ENCODE data around the gene STXBP1. TPM values are rescaled to one million over a fixed set of nuclear protein-coding genes. Genes with fewer than 3 reads are reported as not detected.

Gene STXBP1
- total and polyA plus RNA-seq, 2 of the 4 experiments (the other 2 are of a cell fraction), result 15.8 to 22.6 TPM

DNA sequence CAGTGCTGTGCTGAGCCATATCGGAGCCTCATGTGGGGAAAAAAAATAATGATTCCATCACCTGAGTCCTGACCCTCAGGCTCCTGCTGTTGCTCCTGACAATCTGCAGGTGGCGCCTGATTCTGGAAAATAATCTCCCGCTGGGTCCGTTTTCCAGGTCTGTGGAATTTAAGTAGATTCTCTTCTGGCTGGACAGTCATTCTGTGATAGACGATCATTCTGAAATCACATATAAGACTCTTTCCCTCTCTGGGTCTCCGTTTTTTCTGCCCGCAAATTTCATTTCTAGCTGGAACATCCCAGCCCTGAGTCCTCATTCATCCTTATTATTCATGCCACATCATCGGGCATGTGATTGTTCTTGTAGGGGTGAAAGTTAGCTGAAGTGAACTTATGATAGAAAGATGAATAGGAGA lies 22.1 kb upstream of the STXBP1 start:
- Histone ChIP-seq H3K79me1 (ENCODE audit: low read depth in 1 of 2, low read length in 2 of 2) (peaks cover 21% of the 10 kb centered on the region in 2 experiments), H3K4me2 (ENCODE audit: low read depth, low read length) (no peak overlapping the region), H4K5ac (ENCODE audit: low read depth, low read length) (no peak overlapping the region), H3K9me1 (ENCODE audit: insufficient read depth, low read length) (peaks cover 5% of the 10 kb centered on the region), H4K8ac (ENCODE audit: low read depth in 2 of 2, low read length in 2 of 2) (no peak overlapping the region), H3K14ac (replicated peaks; ENCODE audit: low read depth, low read length) (no peak overlapping the region), H3K18ac (ENCODE audit: low read depth, low read length) (no peak overlapping the region), H3K56ac (ENCODE audit: extremely low read depth, insufficient read depth, low read length) (no peak overlapping the region), H3K4me3 (ENCODE audit: insufficient read depth, low read depth, low read length) (no peak overlapping the region), H3K23ac (ENCODE audit: low read depth, low read length) (no peak overlapping the region), H3K9ac (ENCODE audit: low read depth, low read length) (no peak overlapping the region), H3K4me1 (ENCODE audit: control insufficient read depth, insufficient read depth, low read length) (peaks cover 6% of the 10 kb centered on the region), H2BK5ac (ENCODE audit: low read depth, low read length, poor library complexity, severe bottlenecking) (no peak overlapping the region), H2AK5ac (ENCODE audit: low read depth, low read length) (no peak overlapping the region), H3K9me3 (ENCODE audit: control insufficient read depth, insufficient read depth, low read length) (no peaks in the 10 kb centered on the region), H2AFZ (replicated peaks; ENCODE audit: low read length, poor library complexity) (no peak overlapping the region), H3K4ac (ENCODE audit: low read depth, low read length) (no peak overlapping the region), H2BK20ac (ENCODE audit: low read depth, low read length) (no peak overlapping the region), H2BK15ac (ENCODE audit: low read depth, low read length) (no peak overlapping the region), H2AK9ac (replicated peaks; ENCODE audit: low read depth, low read length, poor library complexity) (no peak overlapping the region), H2BK120ac (ENCODE audit: low read depth, low read length) (no peak overlapping the region), H4K91ac (ENCODE audit: insufficient read depth, low read depth, low read length) (no peak overlapping the region), H4K20me1 (ENCODE audit: insufficient read depth, low read length) (no peaks in the 10 kb centered on the region), H3K27me3 (ENCODE audit: control insufficient read depth, insufficient read depth, low read length) (no peaks in the 10 kb centered on the region), H3K36me3 (ENCODE audit: control insufficient read depth, insufficient read depth, low read length) (0 out of 2 replicates have a peak, but pooled peaks cover 1% of the 10 kb centered on the region), H3K27ac (ENCODE audit: insufficient read depth, low read length) (no peak overlapping the region)
- ChIA-PET CTCF (interaction anchor here (0.6 to 2.6 kb wide), 3 partner anchors 145 to 365 kb away, joined by 3 to 12 read pairs (median 4); partner anchors contain the start of gene TOR2A), POLR2A (ENCODE audit: unreplicated experiment) (no interaction called here)
- no TSS peak for BruUV-seq (replicated peaks)
- in situ Hi-C loops (cut with MboI; ENCODE audit: low sequenced_read_pairs) (loop anchor here (5.0 kb wide), 2 partner anchors 88 to 332 kb away; no protein-coding TSS in a partner anchor), intact Hi-C loops (cut with micrococcal nuclease) (loop anchor here (1.0 to 5.0 kb wide), 4 partner anchors 125 to 331 kb away; partner anchors contain the start of genes LRSAM1, PTRH1 and RPL12), dilution Hi-C loops (cut with HindIII; ENCODE audit: low sequenced_read_pairs, unreplicated experiment) (no loop called here)
- DNase-seq, result peak; percentile 77
- TF ChIP-seq, protein P1, sequence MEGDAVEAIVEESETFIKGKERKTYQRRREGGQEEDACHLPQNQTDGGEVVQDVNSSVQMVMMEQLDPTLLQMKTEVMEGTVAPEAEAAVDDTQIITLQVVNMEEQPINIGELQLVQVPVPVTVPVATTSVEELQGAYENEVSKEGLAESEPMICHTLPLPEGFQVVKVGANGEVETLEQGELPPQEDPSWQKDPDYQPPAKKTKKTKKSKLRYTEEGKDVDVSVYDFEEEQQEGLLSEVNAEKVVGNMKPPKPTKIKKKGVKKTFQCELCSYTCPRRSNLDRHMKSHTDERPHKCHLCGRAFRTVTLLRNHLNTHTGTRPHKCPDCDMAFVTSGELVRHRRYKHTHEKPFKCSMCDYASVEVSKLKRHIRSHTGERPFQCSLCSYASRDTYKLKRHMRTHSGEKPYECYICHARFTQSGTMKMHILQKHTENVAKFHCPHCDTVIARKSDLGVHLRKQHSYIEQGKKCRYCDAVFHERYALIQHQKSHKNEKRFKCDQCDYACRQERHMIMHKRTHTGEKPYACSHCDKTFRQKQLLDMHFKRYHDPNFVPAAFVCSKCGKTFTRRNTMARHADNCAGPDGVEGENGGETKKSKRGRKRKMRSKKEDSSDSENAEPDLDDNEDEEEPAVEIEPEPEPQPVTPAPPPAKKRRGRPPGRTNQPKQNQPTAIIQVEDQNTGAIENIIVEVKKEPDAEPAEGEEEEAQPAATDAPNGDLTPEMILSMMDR (conservative IDR thresholded peaks at IDR 0.05; ENCODE audit: low read depth, low read length), result peak; percentile 94
- TF ChIP-seq SMC3 (IDR thresholded peaks at IDR 0.05; ENCODE audit: low read depth, low read length) (peak; percentile 95), RCOR1 (IDR thresholded peaks at IDR 0.05; ENCODE audit: insufficient replicate concordance, low read length) (no peak), RAD21 (IDR thresholded peaks at IDR 0.05; ENCODE audit: low read length) (peak; percentile 87)
- WGBS, 2 experiments (ENCODE audit: extremely low coverage in 2 of 2, insufficient read length in 1 of 2), result no CpG with 5 or more reads among the region's 8 CpGs
- ATAC-seq (ENCODE audit: low read depth), result peak; percentile 72
